ENCODE data around the gene ERGIC1.

The ERGIC1 gene

GRCh38 chr5:172868436-172868923 is 34.4 kb downstream of the ERGIC1 start:
- no peak overlapping the region for H3K4me2 ChIP-seq (ENCODE audit: low read length)

GRCh38 chr5:172868924-172869591 is 35.0 kb downstream of the ERGIC1 start:
- peaks cover 18% of the 10 kb centered on the region for H3K4me1 ChIP-seq

More at GRCh38 chr5:172868436-172868923, 34.4 kb downstream of the ERGIC1 start:
- Histone ChIP-seq H3K36me3 (ENCODE audit: control insufficient read depth, insufficient read depth, low read length) (no peaks in the 10 kb centered on the region), H3K79me2 (peaks cover 5% of the 10 kb centered on the region), H3K9ac (no peak overlapping the region), H3K27me3 (ENCODE audit: control insufficient read depth, insufficient read depth, low read length) (no peaks in the 10 kb centered on the region), H3K4me1 (peaks cover 18% of the 10 kb centered on the region), H2AFZ (no peak overlapping the region), H3K9me3 (ENCODE audit: control insufficient read depth, low read length) (no peaks in the 10 kb centered on the region), H3K27ac (peak overlapping the region; percentile 33), H3K4me3 (ENCODE audit: low read depth, low read length) (no peak overlapping the region)
- TF ChIP-seq, protein P1, sequence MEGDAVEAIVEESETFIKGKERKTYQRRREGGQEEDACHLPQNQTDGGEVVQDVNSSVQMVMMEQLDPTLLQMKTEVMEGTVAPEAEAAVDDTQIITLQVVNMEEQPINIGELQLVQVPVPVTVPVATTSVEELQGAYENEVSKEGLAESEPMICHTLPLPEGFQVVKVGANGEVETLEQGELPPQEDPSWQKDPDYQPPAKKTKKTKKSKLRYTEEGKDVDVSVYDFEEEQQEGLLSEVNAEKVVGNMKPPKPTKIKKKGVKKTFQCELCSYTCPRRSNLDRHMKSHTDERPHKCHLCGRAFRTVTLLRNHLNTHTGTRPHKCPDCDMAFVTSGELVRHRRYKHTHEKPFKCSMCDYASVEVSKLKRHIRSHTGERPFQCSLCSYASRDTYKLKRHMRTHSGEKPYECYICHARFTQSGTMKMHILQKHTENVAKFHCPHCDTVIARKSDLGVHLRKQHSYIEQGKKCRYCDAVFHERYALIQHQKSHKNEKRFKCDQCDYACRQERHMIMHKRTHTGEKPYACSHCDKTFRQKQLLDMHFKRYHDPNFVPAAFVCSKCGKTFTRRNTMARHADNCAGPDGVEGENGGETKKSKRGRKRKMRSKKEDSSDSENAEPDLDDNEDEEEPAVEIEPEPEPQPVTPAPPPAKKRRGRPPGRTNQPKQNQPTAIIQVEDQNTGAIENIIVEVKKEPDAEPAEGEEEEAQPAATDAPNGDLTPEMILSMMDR (IDR thresholded peaks at IDR 0.05): no peak

GRCh38 chr5:172869691-172870090 is 35.6 kb downstream of the ERGIC1 start:
- no peak overlapping the region for H3K9ac ChIP-seq
- no peak overlapping the region for H3K4me3 ChIP-seq (ENCODE audit: low read depth, low read length)
- peaks cover 18% of the 10 kb centered on the region for H3K4me1 ChIP-seq

More at GRCh38 chr5:172868924-172869591, 35.0 kb downstream of the ERGIC1 start:
- peak overlapping the region; percentile 33 for H3K27ac ChIP-seq
- no peaks in the 10 kb centered on the region for H3K27me3 ChIP-seq (ENCODE audit: control insufficient read depth, insufficient read depth, low read length)
- no peak overlapping the region for H2AFZ ChIP-seq
- TF ChIP-seq, protein P1 (IDR thresholded peaks at IDR 0.05): no peak
- H3K4me3 ChIP-seq (ENCODE audit: low read depth, low read length): no peak overlapping the region
- no peaks in the 10 kb centered on the region for H3K9me3 ChIP-seq (ENCODE audit: control insufficient read depth, low read length)
- no peak overlapping the region for H3K4me2 ChIP-seq (ENCODE audit: low read length)
- no peaks in the 10 kb centered on the region for H3K36me3 ChIP-seq (ENCODE audit: control insufficient read depth, insufficient read depth, low read length)
- no peak overlapping the region for H3K9ac ChIP-seq
- peaks cover 5% of the 10 kb centered on the region for H3K79me2 ChIP-seq

DNA sequence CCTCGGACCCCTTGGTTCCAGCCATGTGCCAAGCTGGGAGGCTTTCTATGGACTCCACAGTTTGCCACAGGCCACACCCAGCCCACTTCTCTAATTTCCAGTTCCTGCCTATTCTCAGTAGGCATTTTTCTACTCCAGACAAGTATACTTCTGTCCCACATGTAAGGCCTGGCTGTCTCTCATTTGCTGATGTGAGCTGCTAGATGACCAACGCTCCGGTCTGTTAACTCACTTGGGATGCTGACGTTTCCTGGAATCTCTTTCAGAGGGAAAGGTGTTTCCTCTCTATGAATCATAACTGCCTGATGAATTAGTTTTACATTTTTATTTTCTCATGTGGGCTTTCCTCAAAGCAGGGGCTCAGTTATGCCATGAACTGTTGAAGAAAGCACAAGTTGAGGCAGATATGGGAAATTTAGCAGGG is 36.3 kb downstream of the ERGIC1 start:
- TF ChIP-seq, protein P1 (IDR thresholded peaks at IDR 0.05): no peak
- peaks cover 5% of the 10 kb centered on the region for H3K79me2 ChIP-seq
- no peaks in the 10 kb centered on the region for H3K9me3 ChIP-seq (ENCODE audit: control insufficient read depth, low read length)
- H3K27me3 ChIP-seq (ENCODE audit: control insufficient read depth, insufficient read depth, low read length): no peaks in the 10 kb centered on the region
- no peak overlapping the region for H3K9ac ChIP-seq
- peaks cover 19% of the 10 kb centered on the region for H3K4me1 ChIP-seq
- H3K36me3 ChIP-seq (ENCODE audit: control insufficient read depth, insufficient read depth, low read length): no peaks in the 10 kb centered on the region
- H3K27ac ChIP-seq: peak overlapping the region; percentile 55
- H3K4me2 ChIP-seq (ENCODE audit: low read length): no peak overlapping the region
- H2AFZ ChIP-seq: no peak overlapping the region
- H3K4me3 ChIP-seq (ENCODE audit: low read depth, low read length): no peak overlapping the region

More at GRCh38 chr5:172869691-172870090, 35.6 kb downstream of the ERGIC1 start:
- H3K79me2 ChIP-seq: peaks cover 5% of the 10 kb centered on the region
- H3K4me2 ChIP-seq (ENCODE audit: low read length): no peak overlapping the region
- H3K27ac ChIP-seq: peak overlapping the region; percentile 55
- no peaks in the 10 kb centered on the region for H3K27me3 ChIP-seq (ENCODE audit: control insufficient read depth, insufficient read depth, low read length)
- TF ChIP-seq, protein P1 (IDR thresholded peaks at IDR 0.05): no peak
- H2AFZ ChIP-seq: no peak overlapping the region
- no peaks in the 10 kb centered on the region for H3K36me3 ChIP-seq (ENCODE audit: control insufficient read depth, insufficient read depth, low read length)
- H3K9me3 ChIP-seq (ENCODE audit: control insufficient read depth, low read length): no peaks in the 10 kb centered on the region

Measured in parathyroid adenoma (tissue), 2 donors.